H1 (cell line): ENCODE data around the gene SEMA4D. TPM values are rescaled to one million over a fixed set of nuclear protein-coding genes. Genes with fewer than 3 reads are reported as not detected.
A peak's percentile ranks its signal among the peaks of the same experiment; 100 is the strongest.

Experiments used
- CTCF ChIA-PET: fragments of 300-600 bp; sonication (Branson Sonifier 250); formaldehyde crosslinking; loops from one replicate; lab custom pipeline; 2021; ENCODE audit not compliant: partially characterized antibody; lab: Charles Lee
- POLR2A ChIA-PET: fragments of 300-600 bp; sonication (Branson Sonifier 250); formaldehyde crosslinking; loops from one replicate; lab custom pipeline; 2021; ENCODE audit warnings: inconsistent platforms; ENCODE audit not compliant: partially characterized antibody; lab: Charles Lee
- DNase-seq, 2 experiments: peaks; one replicate each; pipeline versions ENCODE4 v3.0.0 to v3.0.0-alpha.2; 2010 to 2022; ENCODE audit warnings: low spot score in 2 of 2, low read depth in 1 of 2, mixed read lengths in 1 of 2
- FAIRE-seq: peaks from 2 replicates; lab custom pipeline; 2011; peaks lifted over from hg19 to GRCh38; lab: Jason Lieb, UNC
- H2AFZ ChIP-seq: 2 replicates; pipeline ENCODE4 v1.8.1; 2012; ENCODE audit warnings: low read length, inconsistent platforms
- H2AK5ac ChIP-seq: 2 replicates; pipeline ENCODE4 v1.6.1; 2013; ENCODE audit warnings: low read depth, low read length
- H2BK120ac ChIP-seq: replicated peaks from 2 replicates; pipeline ENCODE3; 2013; ENCODE audit warnings: low read depth, low read length, inconsistent platforms
- H2BK12ac ChIP-seq: 2 replicates; pipeline ENCODE4 v1.6.1; 2013; ENCODE audit warnings: low read depth, low read length
- H2BK15ac ChIP-seq: 2 replicates; pipeline ENCODE4 v1.6.1; 2013; ENCODE audit warnings: low read length
- H2BK20ac ChIP-seq: 2 replicates; pipeline ENCODE4 v1.6.1; 2013; ENCODE audit warnings: low read length
- H2BK5ac ChIP-seq: 2 replicates; pipeline ENCODE4 v1.6.1; 2013; ENCODE audit warnings: low read depth, low read length
- H3K14ac ChIP-seq: 2 replicates; pipeline ENCODE4 v1.6.1; 2013; ENCODE audit warnings: inconsistent platforms; ENCODE audit not compliant: insufficient read length
- H3K18ac ChIP-seq: 2 replicates; pipeline ENCODE4 v1.6.1; 2013; ENCODE audit warnings: low read length; ENCODE audit errors: extremely low read depth
- H3K23ac ChIP-seq: 2 replicates; pipeline ENCODE4 v1.6.1; 2013; ENCODE audit warnings: inconsistent platforms; ENCODE audit not compliant: insufficient read length
- H3K23me2 ChIP-seq: 2 replicates; pipeline ENCODE4 v1.6.1; 2013; ENCODE audit warnings: low read depth, low read length
- H3K27ac ChIP-seq: 2 replicates; pipeline ENCODE4 v1.6.1; 2011; ENCODE audit warnings: low read depth, low read length, inconsistent platforms
- H3K27me3 ChIP-seq, 4 experiments: replicated peaks in 1 of 4; 1 replicate in 1 of 4; 2 replicates in 3 of 4; pipeline versions ENCODE4 v1.6.1 to v1.8.1; 2011 to 2013; ENCODE audit warnings: low read length in 3 of 4, mild to moderate bottlenecking in 3 of 4, inconsistent platforms in 2 of 4, mixed read lengths in 2 of 4, moderate library complexity in 1 of 4; ENCODE audit not compliant: control insufficient read depth in 3 of 4, insufficient read depth in 3 of 4; ENCODE audit errors: extremely low read depth in 1 of 4
- H3K36me3 ChIP-seq, 4 experiments: 2 replicates each; pipeline versions ENCODE4 v1.6.1 to v1.8.1; 2011 to 2013; ENCODE audit warnings: mild to moderate bottlenecking in 4 of 4, low read length in 3 of 4, moderate library complexity in 2 of 4, control low read depth in 1 of 4, inconsistent platforms in 1 of 4; ENCODE audit not compliant: insufficient read depth in 4 of 4, control insufficient read depth in 2 of 4
- H3K4ac ChIP-seq: replicated peaks from 2 replicates; pipeline ENCODE3; 2013; ENCODE audit warnings: low read length, low read depth, mixed read lengths, inconsistent platforms; ENCODE audit not compliant: insufficient read length
- H3K4me1 ChIP-seq, 4 experiments: replicated peaks in 1 of 4; 1 replicate in 1 of 4; 2 replicates in 3 of 4; pipeline versions ENCODE4 v1.6.1 to v1.8.1; 2011 to 2013; ENCODE audit warnings: low read length in 3 of 4, inconsistent platforms in 2 of 4, mixed read lengths in 1 of 4; ENCODE audit not compliant: insufficient read depth in 4 of 4, control insufficient read depth in 3 of 4
- H3K4me2 ChIP-seq, 2 experiments: 2 replicates each; pipeline versions ENCODE4 v1.6.1 to v1.8.1; 2011 to 2013; ENCODE audit warnings: low read depth in 2 of 2, low read length in 2 of 2, control low read depth in 1 of 2, inconsistent platforms in 1 of 2, mild to moderate bottlenecking in 1 of 2; ENCODE audit not compliant: insufficient read depth in 1 of 2
- H3K4me3 ChIP-seq, 4 experiments: fragments of 200-600, 300-600 bp in 1 of 4; sonication (generic), shearing (Covaris generic), sonication (Bioruptor Twin) in 1 of 4; 2 replicates each; pipeline versions ENCODE4 v1.5.1 to v1.8.1; 2011 to 2016; ENCODE audit warnings: low read length in 4 of 4, low read depth in 3 of 4, control low read depth in 2 of 4, inconsistent platforms in 2 of 4, mild to moderate bottlenecking in 2 of 4, mixed read lengths in 1 of 4, moderate library complexity in 1 of 4; ENCODE audit not compliant: insufficient read depth in 2 of 4; ENCODE audit errors: extremely low read depth in 1 of 4
- H3K56ac ChIP-seq: replicated peaks from 2 replicates; pipeline ENCODE3; 2013; ENCODE audit warnings: low read depth, mild to moderate bottlenecking, mixed read lengths, low read length, inconsistent platforms; ENCODE audit not compliant: insufficient read length
- H3K79me1 ChIP-seq: 2 replicates; pipeline ENCODE4 v1.6.1; 2013; ENCODE audit warnings: low read depth, low read length, control low read depth
- H3K79me2 ChIP-seq, 2 experiments: 2 replicates each; pipeline versions ENCODE4 v1.6.1 to v1.8.1; 2012 to 2013; ENCODE audit warnings: low read length in 2 of 2, mild to moderate bottlenecking in 2 of 2, inconsistent platforms in 1 of 2; ENCODE audit not compliant: insufficient read depth in 2 of 2, control insufficient read depth in 1 of 2
- H3K9ac ChIP-seq, 4 experiments: replicated peaks in 1 of 4; 1 replicate in 1 of 4; 2 replicates in 3 of 4; pipeline versions ENCODE4 v1.6.1 to v1.8.1; 2011 to 2013; ENCODE audit warnings: low read depth in 3 of 4, low read length in 3 of 4, control low read depth in 2 of 4, mild to moderate bottlenecking in 2 of 4, moderate library complexity in 2 of 4, inconsistent platforms in 1 of 4; ENCODE audit errors: extremely low read depth in 1 of 4
- H3K9me3 ChIP-seq, 2 experiments: 2 replicates each; pipeline versions ENCODE4 v1.6.1 to v1.8.1; 2012 to 2013; ENCODE audit warnings: mild to moderate bottlenecking in 2 of 2, moderate library complexity in 2 of 2, control low read depth in 1 of 2, inconsistent platforms in 1 of 2, low read depth in 1 of 2, low read length in 1 of 2, mixed read lengths in 1 of 2; ENCODE audit not compliant: insufficient read depth in 2 of 2
- H4K20me1 ChIP-seq, 2 experiments: replicated peaks in 1 of 2; 2 replicates each; pipeline versions ENCODE3 to v1.8.1; 2011 to 2013; ENCODE audit warnings: inconsistent platforms in 2 of 2, low read length in 2 of 2, mild to moderate bottlenecking in 1 of 2; ENCODE audit not compliant: insufficient read depth in 2 of 2, control insufficient read depth in 1 of 2
- H4K5ac ChIP-seq: 2 replicates; pipeline ENCODE4 v1.6.1; 2013; ENCODE audit warnings: low read length, low read depth, mixed read lengths, inconsistent platforms; ENCODE audit not compliant: insufficient read length
- H4K8ac ChIP-seq: 2 replicates; pipeline ENCODE4 v1.8.0; 2013; ENCODE audit warnings: mild to moderate bottlenecking, moderate library complexity, low read length, inconsistent platforms; ENCODE audit not compliant: insufficient read depth; ENCODE audit errors: extremely low read depth
- H4K91ac ChIP-seq: replicated peaks from 2 replicates; pipeline ENCODE3; 2013; ENCODE audit warnings: low read length, mixed read lengths, inconsistent platforms; ENCODE audit not compliant: insufficient read length
- ASH2L ChIP-seq: fragments of 200-600, 300-600 bp; sonication (generic); IDR thresholded peaks from one replicate; pipeline ENCODE4 v1.7.1; 2017; ENCODE audit warnings: low read length
- BCL11A ChIP-seq, 2 experiments: IDR thresholded peaks; one replicate each; pipeline ENCODE4 v1.6.1; 2011; ENCODE audit warnings: low read depth in 2 of 2, low read length in 2 of 2, mild to moderate bottlenecking in 2 of 2
- CBX5 ChIP-seq: fragments of 300-800, 300-1000 bp; sonication (generic); IDR thresholded peaks from 2 replicates; pipeline ENCODE4 v1.7.1; 2016; ENCODE audit warnings: antibody characterized with exemption, low read length, low read depth
- GTF2F1 ChIP-seq: IDR thresholded peaks from 2 replicates; pipeline ENCODE4 v1.6.1; 2012; ENCODE audit warnings: low read depth, low read length, improper control_type of control experiment, borderline replicate concordance
- RXRA ChIP-seq: IDR thresholded peaks from 2 replicates; pipeline ENCODE4 v1.6.1; 2011; ENCODE audit warnings: low read depth, mild to moderate bottlenecking, low read length, moderate library complexity; ENCODE audit not compliant: insufficient read depth
- SAP30 ChIP-seq: fragments of 300-600 bp; sonication (generic); IDR thresholded peaks from 2 replicates; pipeline ENCODE4 v1.7.1; 2012; ENCODE audit warnings: low read length, moderate library complexity, mild to moderate bottlenecking, inconsistent platforms; ENCODE audit not compliant: insufficient read depth, insufficient replicate concordance
- SIX5 ChIP-seq: IDR thresholded peaks from 2 replicates; pipeline ENCODE4 v1.6.1; 2011; ENCODE audit warnings: mild to moderate bottlenecking, low read depth, low read length
- SP2 ChIP-seq: IDR thresholded peaks from 2 replicates; pipeline ENCODE4 v1.6.1; 2012; ENCODE audit warnings: mild to moderate bottlenecking, low read length, inconsistent platforms
- WGBS, 2 experiments: shearing (Covaris generic) in 1 of 2; methylation state at CpG; one replicate each; pipeline versions ENCODE4 v1.1.6 to v1.1.7; 2013 to 2015; ENCODE audit warnings: low lambda C conversion rate in 2 of 2, mixed read lengths in 2 of 2, inconsistent platforms in 1 of 2, low coverage in 1 of 2, missing lambda C conversion rate in 1 of 2; ENCODE audit not compliant: insufficient replicate concordance in 2 of 2, insufficient coverage in 1 of 2, insufficient read length in 1 of 2; ENCODE audit errors: extremely low coverage in 1 of 2, missing lambda C conversion rate in 1 of 2; 5-methylcytosine and 5-hydroxymethylcytosine counted together
- polyA plus RNA-seq, 7 experiments: library from polyadenylated mRNA; depleted of rRNA in 3 of 7; stranded (reverse) in 5 of 7; unstranded in 2 of 7; fragments of >200 nt in 5 of 7; fragments of 200-250 nt in 2 of 7; gene quantifications; 1 replicate in 5 of 7; 2 replicates in 1 of 7; 4 replicates in 1 of 7; pipeline versions ENCODE4 v1.2.1 to v1.2.3, GENCODE V29; 2011 to 2013; ENCODE audit warnings: missing spikeins in 2 of 7, mixed read lengths in 2 of 7
- total RNA-seq: library from RNA; stranded (reverse); fragmentation: NEBNext Ultra II Directional; extraction: Animal tissue kit (Norgen Biotek cat#: 25700); gene quantifications from 2 replicates; pipeline ENCODE4 v1.2.1, GENCODE V29; 2021
- TF ChIP-seq, protein P1 (sequence below): IDR thresholded peaks from 2 replicates; pipeline ENCODE4 v1.6.1; 2012; ENCODE audit warnings: inconsistent platforms
- TF ChIP-seq, protein P2 (sequence below): IDR thresholded peaks from 2 replicates; pipeline ENCODE4 v1.6.1; 2011; ENCODE audit warnings: low read length, improper control_type of control experiment

Gene SEMA4D
- total and polyA plus RNA-seq, 2 of the 8 experiments (the other 6 are each of a cell fraction or from before 2014, with no cell fraction given), result 21.0 to 70.4 TPM

DNA sequence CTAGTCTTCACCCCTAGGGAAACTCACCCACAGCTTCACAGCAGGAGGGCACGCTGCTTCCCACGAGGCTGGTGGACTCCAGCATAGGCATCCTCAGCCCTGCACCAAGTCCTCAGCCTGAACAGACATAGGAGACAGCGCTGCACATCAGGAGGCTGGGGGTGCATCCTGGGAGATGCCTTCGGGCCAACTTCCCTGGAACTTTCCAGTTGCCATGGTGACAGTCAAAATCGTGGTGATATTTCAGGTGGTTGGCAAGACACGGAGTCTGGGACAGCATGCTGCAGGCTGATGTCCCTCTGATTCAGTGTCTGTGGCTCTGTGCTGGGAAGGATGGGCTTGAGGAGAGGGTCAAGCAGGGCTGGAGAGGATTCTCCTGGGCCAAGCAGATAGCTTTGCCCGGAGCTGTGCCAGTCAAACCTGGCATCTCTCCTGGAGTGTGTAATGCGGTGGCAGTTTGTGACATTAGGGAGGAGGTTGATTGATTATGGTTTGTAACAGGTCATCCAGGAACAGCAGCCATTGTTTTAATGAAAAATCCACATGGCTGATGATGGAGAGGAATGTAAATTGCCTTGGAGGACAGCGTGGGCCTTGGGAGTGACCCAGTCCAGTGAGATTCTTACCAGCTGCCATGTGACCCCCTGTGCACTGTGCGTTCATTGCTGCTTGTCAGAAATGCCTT is 35.6 kb upstream of the SEMA4D start:
- peaks cover 5% of the 10 kb centered on the region; the same call in 1 of the 2 replicates for H3K23me2 ChIP-seq
- WGBS, 2 experiments, result 89% methylated on average over 10 of the region's 10 CpGs; no CpG with 5 or more reads in 1 of the 2 experiments
- TF ChIP-seq RXRA, result no peak
- no peak for TF ChIP-seq GTF2F1
- TF ChIP-seq CBX5, result no peak
- no peak for TF ChIP-seq SP2
- no peak for TF ChIP-seq ASH2L
- TF ChIP-seq, protein P1, sequence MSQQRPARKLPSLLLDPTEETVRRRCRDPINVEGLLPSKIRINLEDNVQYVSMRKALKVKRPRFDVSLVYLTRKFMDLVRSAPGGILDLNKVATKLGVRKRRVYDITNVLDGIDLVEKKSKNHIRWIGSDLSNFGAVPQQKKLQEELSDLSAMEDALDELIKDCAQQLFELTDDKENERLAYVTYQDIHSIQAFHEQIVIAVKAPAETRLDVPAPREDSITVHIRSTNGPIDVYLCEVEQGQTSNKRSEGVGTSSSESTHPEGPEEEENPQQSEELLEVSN, result no peak
- TF ChIP-seq, protein P2, sequence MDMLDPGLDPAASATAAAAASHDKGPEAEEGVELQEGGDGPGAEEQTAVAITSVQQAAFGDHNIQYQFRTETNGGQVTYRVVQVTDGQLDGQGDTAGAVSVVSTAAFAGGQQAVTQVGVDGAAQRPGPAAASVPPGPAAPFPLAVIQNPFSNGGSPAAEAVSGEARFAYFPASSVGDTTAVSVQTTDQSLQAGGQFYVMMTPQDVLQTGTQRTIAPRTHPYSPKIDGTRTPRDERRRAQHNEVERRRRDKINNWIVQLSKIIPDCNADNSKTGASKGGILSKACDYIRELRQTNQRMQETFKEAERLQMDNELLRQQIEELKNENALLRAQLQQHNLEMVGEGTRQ, result no peak
- no peak for TF ChIP-seq SIX5
- TF ChIP-seq SAP30, result no peak
- TF ChIP-seq BCL11A (IDR thresholded peaks at IDR 0.05; ENCODE audit: low read depth in 2 of 2, low read length in 2 of 2), result no peak

More for the DNA sequence above, 35.6 kb upstream of the SEMA4D start:
- ChIA-PET POLR2A (interaction anchor here (1.0 to 1.7 kb wide), 2 partner anchors 11 kb away, joined by 3 to 4 read pairs; no protein-coding TSS in a partner anchor), CTCF (interaction anchor here (1.4 to 5.8 kb wide), 5 partner anchors 10 to 104 kb away, joined by 3 to 28 read pairs (median 9); no protein-coding TSS in a partner anchor)
- Histone ChIP-seq H4K91ac (no peak overlapping the region), H2AFZ (no peak overlapping the region), H2BK5ac (no peak overlapping the region), H3K9ac (no peak overlapping the region), H3K4me2 (no peak overlapping the region), H3K27me3 (no peaks in the 10 kb centered on the region), H2BK120ac (no peak overlapping the region), H2BK12ac (no peak overlapping the region), H2BK15ac (0 out of 2 replicates have a peak overlapping the region, but pooled peaks have one; percentile 32), H3K4ac (no peak overlapping the region), H3K14ac (no peak overlapping the region), H2AK5ac (no peak overlapping the region), H3K27ac (no peak overlapping the region), H4K20me1 (peaks cover 0 to 6% of the 10 kb centered on the region in 2 experiments), H3K9me3 (0 out of 4 replicates have a peak, but pooled peaks cover 0 to 6% of the 10 kb centered on the region in 2 experiments), H3K4me1 (no peaks in the 10 kb centered on the region; a peak in 1 of 7 replicates), H3K56ac (no peak overlapping the region), H3K23ac (no peak overlapping the region), H4K8ac (no peak overlapping the region), H4K5ac (no peak overlapping the region), H3K79me1 (no peaks in the 10 kb centered on the region), H3K36me3 (no peaks in the 10 kb centered on the region), H3K18ac (no peak overlapping the region), H2BK20ac (0 out of 2 replicates have a peak overlapping the region, but pooled peaks have one; percentile 6), H3K79me2 (no peaks in the 10 kb centered on the region), H3K4me3 (no peak overlapping the region)
- no peak for FAIRE-seq
- DNase-seq, result no peak
